Measurements from ENCODE around the gene RAB4A.

The RAB4A gene

DNA sequence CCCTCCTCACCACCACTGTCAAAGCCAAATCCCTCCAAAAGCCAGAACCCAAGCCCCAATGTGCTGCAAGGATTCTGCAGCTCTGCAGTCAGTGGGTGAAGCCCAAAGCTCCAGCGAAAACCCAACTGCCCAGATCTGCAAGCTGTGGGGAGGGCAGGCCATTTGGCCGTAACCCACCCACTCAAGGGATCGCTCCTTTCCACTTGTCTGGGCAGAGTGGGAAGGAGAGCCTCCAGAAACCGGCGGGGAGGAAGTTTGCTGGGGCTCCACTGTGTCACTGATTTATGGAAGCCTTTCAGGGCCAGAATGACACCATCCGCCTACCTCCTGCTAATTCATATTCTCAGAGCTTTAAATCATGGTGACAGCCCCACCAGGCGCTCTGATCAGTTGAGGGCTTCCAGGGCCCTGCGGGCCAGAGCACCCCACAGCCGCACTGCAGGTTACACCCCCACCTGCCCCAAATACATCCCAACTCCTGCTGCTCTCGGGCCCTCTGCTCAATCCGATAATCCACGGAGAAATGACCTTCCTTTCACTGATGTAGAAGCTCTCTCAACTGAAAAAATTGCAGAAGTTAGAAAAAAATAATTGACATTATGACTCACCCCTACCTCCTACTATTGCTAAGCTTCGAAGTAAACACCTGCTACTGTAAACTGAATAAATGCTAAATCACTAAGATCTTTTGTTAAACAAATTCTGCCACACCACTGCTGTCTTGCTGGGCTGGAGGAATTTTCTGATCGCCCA, 40.6 kb upstream of the RAB4A start:
- H3K27ac ChIP-seq (ENCODE audit: low read depth, low read length): peak overlapping the region; percentile 83
- peaks cover 73% of the 10 kb centered on the region for H3K4me1 ChIP-seq (ENCODE audit: control insufficient read depth, insufficient read depth, low read length)
- no peaks in the 10 kb centered on the region for H3K36me3 ChIP-seq (ENCODE audit: control insufficient read depth, insufficient read depth, low read length)
- peak overlapping the region; percentile 24 for H3K4me3 ChIP-seq (ENCODE audit: low read depth, low read length)
- peak overlapping the region; percentile 80 for H3K9ac ChIP-seq (ENCODE audit: low read length)
- H3K27me3 ChIP-seq (ENCODE audit: control insufficient read depth, insufficient read depth, low read length): no peaks in the 10 kb centered on the region
- H3K9me3 ChIP-seq (ENCODE audit: control insufficient read depth, insufficient read depth, low read depth, low read length): no peaks in the 10 kb centered on the region

DNA sequence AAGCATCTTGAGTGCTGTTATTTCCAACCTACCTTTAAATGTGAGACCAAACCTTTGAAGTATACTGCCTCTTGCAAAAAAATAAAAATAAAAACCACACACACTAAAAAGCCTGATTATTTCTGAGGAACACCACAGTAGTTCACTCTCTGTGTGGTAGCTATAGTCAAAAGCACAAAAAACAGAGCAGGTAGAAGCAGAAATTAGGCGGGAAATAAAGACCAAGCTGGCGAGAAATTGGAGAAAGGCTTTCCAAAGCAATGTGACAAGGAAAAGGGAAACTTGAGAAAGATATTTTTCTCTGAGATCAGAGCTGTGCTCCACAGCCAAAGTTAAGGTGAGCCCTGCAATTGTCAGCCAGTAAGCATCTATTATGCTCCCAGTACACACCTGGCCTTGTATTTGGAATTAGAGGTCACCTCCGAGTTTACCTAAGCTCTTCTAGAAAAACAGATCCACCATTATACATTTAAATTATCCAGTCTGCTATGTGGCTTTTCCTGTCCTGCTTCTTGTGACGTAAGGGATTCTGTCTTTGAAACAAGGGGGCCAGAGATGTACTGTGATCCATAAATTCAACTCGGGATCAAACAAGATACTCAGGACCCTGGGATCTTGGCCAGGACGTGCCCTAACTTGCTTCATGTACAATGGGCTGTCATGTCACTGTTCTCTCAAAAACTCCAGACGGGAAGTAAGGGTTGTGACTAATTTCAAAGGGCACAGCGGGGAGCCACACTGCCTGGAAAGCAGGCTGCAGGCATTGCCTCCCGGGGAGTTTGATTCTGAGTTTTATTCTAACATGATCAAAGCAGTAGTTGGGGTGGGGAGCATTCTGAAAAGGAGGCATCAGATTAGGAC, 39.8 kb upstream of the RAB4A start:
- H3K27ac ChIP-seq (ENCODE audit: low read depth, low read length): peak overlapping the region; percentile 83

DNA sequence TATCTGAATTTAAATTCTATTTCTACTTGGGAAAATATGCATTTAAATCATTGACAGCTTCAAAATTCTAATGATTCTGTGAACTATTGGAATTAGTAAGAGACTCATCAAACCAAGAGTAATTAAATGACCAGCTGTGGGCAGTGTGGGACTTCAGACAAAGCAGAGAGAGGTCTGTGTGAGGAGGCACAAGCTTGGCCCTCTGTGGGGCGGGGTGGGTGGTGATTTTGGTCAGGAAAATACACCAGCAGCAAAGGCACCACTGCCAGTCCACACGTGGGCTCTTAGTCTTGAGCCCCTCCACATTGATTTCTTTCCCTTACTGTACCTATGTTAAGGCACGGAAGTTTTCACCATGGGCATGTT, 39.2 kb upstream of the RAB4A start:
- peaks cover 72% of the 10 kb centered on the region for H3K4me1 ChIP-seq (ENCODE audit: control insufficient read depth, insufficient read depth, low read length)
- H3K9me3 ChIP-seq (ENCODE audit: control insufficient read depth, insufficient read depth, low read depth, low read length): no peaks in the 10 kb centered on the region
- H3K9ac ChIP-seq (ENCODE audit: low read length): peak overlapping the region; percentile 53
- peak overlapping the region; percentile 83; the same call in 1 of the 2 replicates for H3K27ac ChIP-seq (ENCODE audit: low read depth, low read length)
- H3K27me3 ChIP-seq (ENCODE audit: control insufficient read depth, insufficient read depth, low read length): no peaks in the 10 kb centered on the region
- no peaks in the 10 kb centered on the region for H3K36me3 ChIP-seq (ENCODE audit: control insufficient read depth, insufficient read depth, low read length)
- 0 out of 2 replicates have a peak overlapping the region, but pooled peaks have one; percentile 24 for H3K4me3 ChIP-seq (ENCODE audit: low read depth, low read length)

More for the DNA sequence above, 39.8 kb upstream of the RAB4A start:
- Histone ChIP-seq H3K4me3 (ENCODE audit: low read depth, low read length) (peak overlapping the region; percentile 24), H3K27me3 (ENCODE audit: control insufficient read depth, insufficient read depth, low read length) (no peaks in the 10 kb centered on the region), H3K4me1 (ENCODE audit: control insufficient read depth, insufficient read depth, low read length) (peaks cover 72% of the 10 kb centered on the region), H3K9ac (ENCODE audit: low read length) (peak overlapping the region; percentile 80), H3K9me3 (ENCODE audit: control insufficient read depth, insufficient read depth, low read depth, low read length) (no peaks in the 10 kb centered on the region), H3K36me3 (ENCODE audit: control insufficient read depth, insufficient read depth, low read length) (no peaks in the 10 kb centered on the region)

DNA sequence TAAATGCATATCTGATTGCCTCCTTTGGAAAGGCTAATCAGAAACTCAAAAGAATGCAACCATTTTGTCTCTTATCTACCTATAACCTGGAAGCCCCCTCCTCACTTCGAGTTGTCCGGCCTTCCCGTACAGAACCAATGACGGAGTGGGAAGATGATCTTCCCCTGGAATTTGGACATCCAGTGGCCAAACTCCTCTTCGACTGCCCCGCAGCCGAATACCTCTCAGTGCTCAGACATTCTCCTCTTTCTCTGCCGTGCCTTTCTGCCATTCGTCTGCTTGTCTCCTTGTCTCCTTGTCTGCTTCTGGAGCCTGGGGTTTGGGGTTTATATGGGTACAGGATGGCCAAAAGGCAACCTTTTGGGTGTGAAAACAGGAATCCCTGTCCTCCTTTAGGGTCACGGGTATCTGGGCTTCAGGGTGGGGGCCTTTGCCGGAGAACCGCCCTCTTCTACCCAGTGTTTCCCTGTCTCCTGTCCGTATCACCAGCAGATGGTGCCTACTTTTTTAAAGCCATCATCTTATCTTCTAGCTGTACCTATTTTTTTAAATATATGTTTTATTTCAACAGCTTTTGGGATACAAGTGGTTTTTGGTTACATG, 35.9 kb upstream of the RAB4A start:
- Histone ChIP-seq H3K36me3 (ENCODE audit: control insufficient read depth, insufficient read depth, low read length) (no peaks in the 10 kb centered on the region), H3K9ac (ENCODE audit: low read length) (no peak overlapping the region), H3K27ac (ENCODE audit: low read depth, low read length) (no peak overlapping the region), H3K9me3 (ENCODE audit: control insufficient read depth, insufficient read depth, low read depth, low read length) (peaks cover 6% of the 10 kb centered on the region; the same call in 1 of the 2 replicates), H3K4me1 (ENCODE audit: control insufficient read depth, insufficient read depth, low read length) (peaks cover 68% of the 10 kb centered on the region), H3K27me3 (ENCODE audit: control insufficient read depth, insufficient read depth, low read length) (no peaks in the 10 kb centered on the region), H3K4me3 (ENCODE audit: low read depth, low read length) (no peak overlapping the region)

DNA sequence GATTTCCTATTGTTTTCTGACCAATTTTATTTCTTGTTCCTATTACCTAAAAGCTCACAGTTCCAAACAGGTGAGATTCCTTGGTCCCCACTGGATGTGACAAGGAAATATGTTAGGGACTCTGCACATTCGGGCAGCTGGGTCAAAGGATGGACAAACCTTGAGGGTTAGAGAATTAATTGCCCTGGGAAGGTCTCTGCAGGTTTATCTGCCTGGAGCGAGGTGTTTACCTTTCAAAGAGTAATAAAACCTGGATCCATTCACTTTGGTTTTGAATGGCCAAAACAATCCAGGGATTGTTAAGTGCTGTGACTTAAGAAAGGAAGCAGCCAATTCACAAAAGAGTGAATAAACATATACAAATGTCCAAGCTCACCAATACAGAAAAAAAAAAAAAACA, 33.6 kb upstream of the RAB4A start:
- H3K4me1 ChIP-seq (ENCODE audit: control insufficient read depth, insufficient read depth, low read length): peaks cover 44% of the 10 kb centered on the region
- peaks cover 6% of the 10 kb centered on the region; the same call in 1 of the 2 replicates for H3K9me3 ChIP-seq (ENCODE audit: control insufficient read depth, insufficient read depth, low read depth, low read length)
- no peak overlapping the region for H3K27ac ChIP-seq (ENCODE audit: low read depth, low read length)
- H3K27me3 ChIP-seq (ENCODE audit: control insufficient read depth, insufficient read depth, low read length): no peaks in the 10 kb centered on the region
- no peak overlapping the region for H3K9ac ChIP-seq (ENCODE audit: low read length)
- no peak overlapping the region for H3K4me3 ChIP-seq (ENCODE audit: low read depth, low read length)
- no peaks in the 10 kb centered on the region; the same call in 1 of the 2 replicates for H3K36me3 ChIP-seq (ENCODE audit: control insufficient read depth, insufficient read depth, low read length)

DNA sequence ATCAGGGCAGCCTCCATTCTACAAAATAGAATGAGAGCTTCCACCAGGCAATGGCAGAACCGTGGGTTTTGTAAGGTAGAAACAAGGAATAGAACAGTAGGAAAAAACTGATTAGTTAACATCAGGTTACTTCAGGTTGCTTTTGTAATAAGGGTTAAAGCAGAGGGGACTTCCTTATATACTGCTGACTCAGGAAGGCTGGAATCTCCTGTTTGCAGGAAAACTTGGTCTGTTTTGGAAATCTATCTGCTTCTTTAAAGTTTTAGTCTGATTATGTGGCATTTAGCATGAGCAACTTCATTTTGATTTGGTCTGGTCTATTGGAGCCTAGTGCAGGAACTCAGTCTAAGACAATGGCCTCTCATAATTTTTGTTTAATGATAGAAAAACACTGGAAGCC, 32.7 kb upstream of the RAB4A start:
- H3K9me3 ChIP-seq (ENCODE audit: control insufficient read depth, insufficient read depth, low read depth, low read length): peaks cover 10% of the 10 kb centered on the region; the same call in 1 of the 2 replicates
- H3K9ac ChIP-seq (ENCODE audit: low read length): no peak overlapping the region
- peak overlapping the region; percentile 71; the same call in 1 of the 2 replicates for H3K27ac ChIP-seq (ENCODE audit: low read depth, low read length)
- no peaks in the 10 kb centered on the region for H3K27me3 ChIP-seq (ENCODE audit: control insufficient read depth, insufficient read depth, low read length)
- no peak overlapping the region for H3K4me3 ChIP-seq (ENCODE audit: low read depth, low read length)
- peaks cover 38% of the 10 kb centered on the region for H3K4me1 ChIP-seq (ENCODE audit: control insufficient read depth, insufficient read depth, low read length)
- H3K36me3 ChIP-seq (ENCODE audit: control insufficient read depth, insufficient read depth, low read length): peaks cover 2% of the 10 kb centered on the region; the same call in 1 of the 2 replicates

DNA sequence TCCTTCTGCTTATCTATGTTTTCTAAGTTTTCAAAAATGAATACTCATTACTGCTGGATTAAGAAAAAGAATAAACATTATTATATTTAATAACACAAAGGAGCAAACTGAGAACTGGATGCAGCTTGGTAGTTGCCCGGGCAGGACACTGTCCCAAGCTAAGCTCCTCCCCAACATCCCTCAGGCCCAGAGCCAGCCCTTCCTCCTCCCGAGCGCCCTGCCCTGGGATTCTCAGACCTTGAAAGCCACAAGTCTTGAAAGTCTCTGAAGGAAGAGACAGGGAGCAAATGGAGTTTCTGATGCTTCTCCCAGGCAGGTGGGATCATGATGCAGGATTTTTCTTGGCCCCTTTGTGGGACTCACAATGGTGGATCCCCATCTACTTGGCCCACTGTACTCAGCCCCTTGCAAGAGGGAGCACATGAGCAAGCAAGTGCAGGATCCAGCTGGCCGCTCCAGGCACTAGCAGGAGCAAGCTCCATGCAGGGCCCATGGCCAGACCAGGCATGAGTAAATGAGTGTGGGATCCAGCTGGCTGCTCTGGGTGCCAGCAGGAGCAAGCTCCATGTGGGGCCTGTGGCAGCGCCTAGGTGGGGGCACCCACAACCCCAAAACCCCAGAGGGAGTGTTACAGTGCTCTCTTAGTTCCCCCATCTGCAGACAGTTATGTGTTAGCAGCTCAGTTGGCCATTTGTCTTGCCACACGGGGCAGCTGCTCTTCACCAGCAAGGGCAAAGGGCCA, 32.1 kb upstream of the RAB4A start:
- peaks cover 36% of the 10 kb centered on the region for H3K4me1 ChIP-seq (ENCODE audit: control insufficient read depth, insufficient read depth, low read length)
- H3K27ac ChIP-seq (ENCODE audit: low read depth, low read length): peak overlapping the region; percentile 71; the same call in 1 of the 2 replicates
- H3K9ac ChIP-seq (ENCODE audit: low read length): no peak overlapping the region
- peaks cover 16% of the 10 kb centered on the region for H3K9me3 ChIP-seq (ENCODE audit: control insufficient read depth, insufficient read depth, low read depth, low read length)
- peaks cover 3% of the 10 kb centered on the region; the same call in 1 of the 2 replicates for H3K36me3 ChIP-seq (ENCODE audit: control insufficient read depth, insufficient read depth, low read length)
- no peaks in the 10 kb centered on the region for H3K27me3 ChIP-seq (ENCODE audit: control insufficient read depth, insufficient read depth, low read length)
- no peak overlapping the region for H3K4me3 ChIP-seq (ENCODE audit: low read depth, low read length)

DNA sequence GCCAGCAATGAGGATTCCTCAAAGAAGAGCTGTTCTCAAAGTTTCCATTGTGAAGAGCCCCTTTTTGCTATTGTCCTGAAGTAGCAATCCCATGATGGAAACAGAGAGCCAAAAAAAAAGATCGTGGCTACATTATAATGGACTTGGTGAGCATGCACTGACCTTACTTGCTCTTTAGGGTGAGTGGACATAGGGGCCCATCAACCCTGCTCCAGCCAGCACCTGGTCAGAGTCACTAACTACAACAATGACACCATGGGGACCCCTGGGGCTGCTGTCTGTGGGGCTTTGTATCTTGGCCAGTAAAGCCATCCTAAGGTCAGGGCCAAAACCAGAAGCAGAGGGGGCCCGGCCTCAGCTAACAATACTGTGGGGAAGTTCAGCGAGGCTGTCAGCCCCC, 30.4 kb upstream of the RAB4A start:
- Histone ChIP-seq H3K4me3 (ENCODE audit: low read depth, low read length) (no peak overlapping the region), H3K9ac (ENCODE audit: low read length) (no peak overlapping the region), H3K9me3 (ENCODE audit: control insufficient read depth, insufficient read depth, low read depth, low read length) (peaks cover 21% of the 10 kb centered on the region), H3K27ac (ENCODE audit: low read depth, low read length) (no peak overlapping the region), H3K27me3 (ENCODE audit: control insufficient read depth, insufficient read depth, low read length) (no peaks in the 10 kb centered on the region), H3K36me3 (ENCODE audit: control insufficient read depth, insufficient read depth, low read length) (peaks cover 3% of the 10 kb centered on the region; the same call in 1 of the 2 replicates), H3K4me1 (ENCODE audit: control insufficient read depth, insufficient read depth, low read length) (peaks cover 20% of the 10 kb centered on the region)

DNA sequence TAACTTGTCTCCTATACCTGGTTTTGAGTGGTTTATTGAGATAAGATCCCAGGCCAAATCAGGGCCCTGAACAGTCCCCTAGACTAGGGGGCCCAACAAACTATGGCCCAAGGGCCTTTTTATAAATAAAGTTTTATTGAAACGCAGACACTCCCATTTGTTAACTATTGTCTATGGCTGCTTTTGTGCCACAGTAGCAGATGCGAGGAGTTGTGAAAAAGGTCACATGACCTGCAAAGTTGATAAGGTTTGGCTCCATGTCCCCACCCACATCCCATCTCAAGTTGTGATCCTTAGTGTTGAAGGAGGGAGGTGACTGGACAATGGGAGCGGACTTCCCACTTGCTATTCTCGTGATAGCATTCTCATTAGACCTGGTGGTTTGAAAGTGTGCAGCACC, 29.5 kb upstream of the RAB4A start:
- H3K27ac ChIP-seq (ENCODE audit: low read depth, low read length): no peak overlapping the region
- H3K9me3 ChIP-seq (ENCODE audit: control insufficient read depth, insufficient read depth, low read depth, low read length): peaks cover 21% of the 10 kb centered on the region
- no peaks in the 10 kb centered on the region for H3K27me3 ChIP-seq (ENCODE audit: control insufficient read depth, insufficient read depth, low read length)
- H3K4me1 ChIP-seq (ENCODE audit: control insufficient read depth, insufficient read depth, low read length): peaks cover 20% of the 10 kb centered on the region
- H3K4me3 ChIP-seq (ENCODE audit: low read depth, low read length): no peak overlapping the region
- H3K9ac ChIP-seq (ENCODE audit: low read length): no peak overlapping the region
- peaks cover 3% of the 10 kb centered on the region; the same call in 1 of the 2 replicates for H3K36me3 ChIP-seq (ENCODE audit: control insufficient read depth, insufficient read depth, low read length)

DNA sequence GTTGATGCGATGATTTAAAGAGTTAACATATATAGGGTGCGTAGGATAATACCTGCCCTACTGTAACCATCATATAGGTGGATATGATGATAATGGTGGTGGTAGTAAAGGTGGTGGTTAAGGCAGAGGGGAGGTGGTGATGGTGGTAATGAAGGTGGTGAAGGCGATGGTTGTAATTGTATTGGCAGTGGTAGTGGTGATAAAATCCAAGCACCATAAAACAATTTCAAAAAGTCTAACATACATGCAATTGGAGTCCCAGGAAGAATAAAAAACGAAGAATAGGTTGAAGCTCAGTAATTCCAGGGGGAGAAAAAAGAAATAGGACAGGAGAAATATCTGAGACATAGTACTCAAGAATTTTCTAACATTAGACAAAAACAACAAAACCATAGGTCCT, 27.3 kb upstream of the RAB4A start:
- Histone ChIP-seq H3K9me3 (ENCODE audit: control insufficient read depth, insufficient read depth, low read depth, low read length) (peaks cover 21% of the 10 kb centered on the region), H3K4me3 (ENCODE audit: low read depth, low read length) (no peak overlapping the region), H3K27ac (ENCODE audit: low read depth, low read length) (no peak overlapping the region), H3K9ac (ENCODE audit: low read length) (no peak overlapping the region), H3K27me3 (ENCODE audit: control insufficient read depth, insufficient read depth, low read length) (no peaks in the 10 kb centered on the region), H3K4me1 (ENCODE audit: control insufficient read depth, insufficient read depth, low read length) (peaks cover 5% of the 10 kb centered on the region), H3K36me3 (ENCODE audit: control insufficient read depth, insufficient read depth, low read length) (peaks cover 3% of the 10 kb centered on the region; the same call in 1 of the 2 replicates)

All from HUES6 (cell line).